Activated CD4-positive, CD25-positive, alpha-beta regulatory T cell treated with anti-CD3 and anti-CD28 coated beads, Interleukin-2, amount 50 U/mL, for 72 hours (primary cell): ENCODE data around the gene PPP1R16B.
A peak's percentile ranks its signal among the peaks of the same experiment; 100 is the strongest.

ENCODE experiments used
- DNase-seq: peaks from one replicate; pipeline ENCODE4 v3.0.0; 2021

The PPP1R16B gene

DNA sequence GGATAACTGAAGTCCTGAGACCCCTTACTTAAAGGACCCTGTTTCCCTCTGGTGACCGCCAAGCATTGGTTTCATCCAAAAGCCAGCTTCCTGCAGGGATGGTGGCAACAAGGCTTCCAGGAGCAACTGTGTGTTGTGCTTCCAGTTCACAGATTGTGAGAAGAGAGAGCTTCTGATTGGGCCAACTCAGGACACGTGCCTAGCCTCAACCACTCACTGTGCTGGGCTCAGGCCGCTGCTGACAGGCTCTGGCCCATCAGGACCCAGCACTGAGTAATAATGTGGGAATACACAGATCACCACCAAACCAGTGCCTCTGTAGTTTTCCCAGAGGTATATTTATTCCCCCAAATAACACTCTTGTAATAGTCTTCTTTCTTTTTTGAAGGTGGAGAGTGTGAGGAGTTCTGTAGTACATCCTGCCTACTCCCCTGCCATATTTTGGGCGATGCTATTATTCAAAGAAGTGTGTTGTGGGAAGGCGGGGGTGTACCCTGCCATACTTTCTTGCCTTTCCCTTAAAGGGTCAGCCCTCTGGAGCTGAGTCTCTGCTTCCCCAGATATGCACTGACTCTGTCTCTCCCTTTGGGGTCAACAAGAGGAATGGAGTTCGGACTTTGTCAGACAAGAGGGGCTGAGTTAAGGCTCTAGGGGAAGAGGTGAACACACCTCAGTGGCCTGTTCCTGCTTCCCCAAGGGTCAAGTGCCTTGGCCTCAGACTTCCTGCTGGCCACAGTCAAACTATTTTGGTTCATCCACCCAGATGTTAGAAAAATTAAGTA is 23.2 kb downstream of the PPP1R16B start:
- no peak for DNase-seq

GRCh38 chr20:38829296-38829875 is 23.9 kb downstream of the PPP1R16B start:
- no peak for DNase-seq

DNA sequence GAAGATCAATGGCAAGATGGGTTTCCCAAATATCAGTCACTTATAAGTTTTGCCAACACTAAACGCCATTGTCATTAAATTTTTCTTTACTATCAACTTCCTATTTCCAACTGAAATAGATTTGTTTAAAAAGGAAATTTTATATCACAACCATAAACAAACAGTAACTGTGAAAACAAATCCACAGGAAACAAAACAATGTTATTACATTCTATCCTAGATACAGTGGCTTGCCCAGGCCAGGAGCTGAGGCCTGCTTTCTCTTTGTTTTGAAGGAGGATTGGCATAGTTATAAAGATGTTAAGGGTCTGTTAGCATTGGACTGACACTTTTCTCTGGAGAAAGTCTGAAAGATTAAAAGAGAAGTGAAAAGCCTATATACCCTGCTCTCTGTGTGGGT is 24.9 kb downstream of the PPP1R16B start:
- no peak for DNase-seq

DNA sequence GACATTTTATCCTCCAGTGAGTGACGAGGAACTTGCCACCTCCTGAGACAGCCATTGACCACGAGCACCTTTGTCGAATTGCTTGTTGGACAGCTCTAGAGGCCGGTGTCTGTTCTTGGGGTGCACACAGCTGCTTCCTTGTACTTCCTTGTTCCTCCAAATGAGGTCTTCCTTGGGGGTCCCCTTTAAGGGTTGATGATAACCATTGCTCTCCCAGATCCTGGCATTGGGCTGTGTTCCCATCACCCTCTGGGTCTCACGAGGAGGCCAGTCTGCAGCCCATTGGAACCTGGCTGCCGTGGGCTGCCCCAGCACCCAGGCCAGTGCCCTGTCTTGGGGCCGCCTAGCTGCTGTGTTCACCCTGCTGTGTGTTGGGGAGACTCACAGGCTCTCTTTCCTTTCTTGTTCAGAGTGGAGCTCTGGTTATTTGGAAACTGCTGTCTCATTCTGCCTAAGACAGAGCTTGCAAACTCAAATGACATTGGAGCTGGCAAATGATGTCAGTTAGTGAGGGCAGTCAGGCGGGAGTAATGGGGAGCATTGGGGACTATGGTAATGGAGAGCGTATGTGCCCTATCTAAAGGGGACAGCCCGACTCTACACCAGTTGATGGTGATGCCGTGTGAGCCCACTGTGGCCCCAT is 25.7 kb downstream of the PPP1R16B start:
- DNase-seq: no peak

DNA sequence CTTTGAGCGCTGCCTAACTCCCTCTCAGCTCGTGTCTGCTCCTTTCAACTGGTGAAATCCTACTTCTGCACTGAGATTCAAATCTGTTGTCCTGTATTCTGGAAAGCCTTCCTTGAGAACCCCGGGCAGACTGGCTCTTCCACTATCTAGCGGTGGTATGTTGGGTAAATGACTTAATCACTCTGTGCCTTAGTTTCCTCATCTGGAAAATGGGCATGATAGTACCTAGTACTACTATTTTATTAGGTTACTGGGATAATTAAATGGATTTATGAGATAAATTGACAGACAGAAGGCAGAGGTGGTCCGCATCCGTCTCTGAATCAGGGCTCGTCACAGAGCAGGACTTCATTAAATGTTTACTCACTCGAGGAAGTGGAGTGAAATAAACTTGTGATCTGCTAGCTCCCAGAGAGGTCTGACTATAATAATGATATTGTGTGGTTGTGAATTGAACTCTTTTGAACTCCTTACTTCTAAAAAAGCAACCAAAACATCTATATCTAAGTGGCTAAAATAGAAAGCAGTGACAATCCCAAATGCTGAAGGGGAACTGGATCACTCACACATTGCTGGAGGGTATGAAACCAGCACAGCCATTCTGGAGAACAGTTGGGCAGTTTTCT is 26.6 kb downstream of the PPP1R16B start:
- DNase-seq: no peak

DNA sequence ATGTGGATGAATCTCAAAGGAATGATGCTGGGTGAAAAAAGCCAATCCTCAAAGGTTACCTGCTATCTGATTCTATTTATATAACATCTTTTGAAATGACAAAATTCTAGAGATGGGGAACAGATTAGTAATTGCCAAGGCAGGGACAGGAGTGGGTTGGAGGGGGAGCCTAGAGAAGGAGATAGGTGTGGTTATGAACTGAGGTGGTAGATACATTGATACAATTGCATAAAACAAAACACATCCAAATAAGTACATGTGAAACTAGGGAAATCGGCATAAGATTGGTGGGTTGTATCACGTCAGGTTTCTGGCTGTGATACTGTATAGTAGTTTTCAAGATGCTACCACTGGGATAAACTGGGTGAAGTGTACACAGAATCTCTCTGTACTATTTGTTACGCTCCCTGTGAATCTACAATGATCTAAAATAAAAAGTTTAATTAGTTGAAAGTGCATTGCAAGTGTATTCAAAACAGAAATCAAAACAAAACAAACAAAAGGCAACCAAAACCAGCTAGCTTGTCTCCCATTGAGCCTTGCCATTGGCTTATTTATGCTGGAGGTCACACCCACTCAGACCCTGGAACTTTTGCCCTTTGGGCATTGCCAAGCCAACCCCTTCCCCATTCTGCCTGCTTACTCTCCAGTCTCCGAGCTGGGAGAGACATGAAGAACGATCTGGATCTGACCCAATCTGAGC is 27.8 kb downstream of the PPP1R16B start:
- no peak for DNase-seq

- DNase-seq: no peak
These were observed 28.3 kb downstream of the PPP1R16B start for GRCh38 chr20:38833857-38834164.

DNA sequence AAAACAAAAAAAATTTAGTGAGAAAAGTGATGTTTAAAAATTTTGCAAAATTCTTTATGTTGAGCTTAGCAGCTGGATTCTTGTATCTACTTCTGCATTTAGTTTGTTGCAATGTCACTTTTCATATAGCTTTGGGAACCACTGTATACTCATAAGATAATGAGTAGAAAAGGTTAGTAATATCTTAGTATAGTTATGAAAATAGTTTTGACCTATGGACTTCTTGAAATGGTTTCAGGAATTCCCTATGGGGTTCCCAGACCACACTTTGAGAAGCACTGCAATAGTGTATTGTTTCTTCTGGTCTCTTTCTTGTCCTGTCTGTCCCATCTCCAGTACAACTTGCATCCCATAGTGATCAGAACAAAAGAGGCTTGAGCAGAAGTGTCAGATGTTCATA is 29.4 kb downstream of the PPP1R16B start:
- no peak for DNase-seq

DNA sequence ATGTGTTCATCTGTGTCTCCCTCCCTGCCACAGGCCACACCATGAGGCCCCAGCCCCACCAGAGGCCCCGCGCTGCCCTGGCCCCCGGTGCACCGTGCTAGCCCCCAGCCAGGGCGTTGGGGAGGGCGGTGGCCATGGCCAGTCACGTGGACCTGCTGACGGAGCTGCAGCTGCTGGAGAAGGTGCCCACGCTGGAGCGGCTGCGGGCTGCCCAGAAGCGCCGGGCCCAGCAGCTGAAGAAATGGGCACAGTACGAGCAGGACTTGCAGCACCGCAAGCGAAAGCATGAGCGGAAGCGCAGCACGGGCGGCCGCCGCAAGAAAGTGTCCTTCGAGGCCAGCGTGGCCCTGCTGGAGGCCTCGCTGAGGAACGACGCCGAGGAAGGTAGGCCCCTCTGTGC is 30.3 kb downstream of the PPP1R16B start:
- no peak for DNase-seq

DNA sequence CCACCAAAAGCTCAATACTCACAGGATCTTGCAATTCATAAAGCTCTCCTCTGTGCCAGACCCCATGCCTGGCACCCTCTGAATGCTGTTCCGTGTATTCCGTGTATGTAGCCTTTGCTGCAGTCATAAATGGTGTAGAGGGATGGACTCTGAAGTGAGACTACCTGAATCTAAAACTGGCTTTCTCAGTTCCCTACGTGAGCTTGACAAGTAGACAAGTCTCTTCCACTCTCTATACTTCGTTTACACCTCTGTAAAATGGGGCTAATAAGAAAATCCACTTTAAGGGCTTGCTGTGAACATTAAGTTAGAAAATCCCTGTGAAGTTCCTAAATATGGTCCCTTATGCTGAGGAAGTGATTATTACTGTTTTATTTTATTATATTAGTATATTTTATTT is 31.5 kb downstream of the PPP1R16B start:
- DNase-seq: no peak

GRCh38 chr20:38838326-38838725 is 32.8 kb downstream of the PPP1R16B start:
- no peak for DNase-seq

- DNase-seq: no peak
These were observed 34.1 kb downstream of the PPP1R16B start for GRCh38 chr20:38839563-38839962.

GRCh38 chr20:38840053-38840893 is 34.8 kb downstream of the PPP1R16B start:
- DNase-seq: no peak

DNA sequence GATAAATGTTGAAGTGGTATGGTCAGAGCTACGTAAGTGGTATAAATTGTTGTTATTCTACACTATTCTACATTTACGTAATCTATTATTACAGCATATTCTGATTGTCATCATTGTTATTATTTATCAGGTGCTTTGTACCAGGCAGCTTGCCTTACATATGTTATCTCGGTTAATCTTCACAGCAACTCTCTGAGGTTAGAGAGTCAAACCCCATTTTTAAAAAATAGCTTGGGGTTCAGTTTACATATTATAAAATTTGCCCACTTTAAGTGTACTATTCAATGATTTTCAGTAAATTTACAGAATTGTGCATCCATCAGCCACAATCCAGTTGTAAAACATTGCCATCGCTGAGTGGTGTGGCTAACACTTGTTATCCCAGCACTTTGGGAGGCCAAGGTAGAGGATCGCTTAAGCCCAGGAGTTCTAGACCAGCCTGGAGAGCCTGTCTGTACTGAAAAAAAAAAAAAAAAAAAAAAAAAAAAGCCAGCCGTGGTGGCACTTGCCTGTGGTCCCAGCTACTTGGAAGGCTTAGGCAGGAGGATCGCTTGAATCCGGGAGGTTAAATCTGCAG is 35.5 kb downstream of the PPP1R16B start:
- no peak for DNase-seq

- no peak for DNase-seq
These were observed 36.1 kb downstream of the PPP1R16B start for GRCh38 chr20:38841570-38841969.

- no peak for DNase-seq
These were observed 36.5 kb downstream of the PPP1R16B start for GRCh38 chr20:38842026-38842425.

- DNase-seq: peak; percentile 50
These were observed 37.1 kb downstream of the PPP1R16B start for GRCh38 chr20:38842558-38842981.

DNA sequence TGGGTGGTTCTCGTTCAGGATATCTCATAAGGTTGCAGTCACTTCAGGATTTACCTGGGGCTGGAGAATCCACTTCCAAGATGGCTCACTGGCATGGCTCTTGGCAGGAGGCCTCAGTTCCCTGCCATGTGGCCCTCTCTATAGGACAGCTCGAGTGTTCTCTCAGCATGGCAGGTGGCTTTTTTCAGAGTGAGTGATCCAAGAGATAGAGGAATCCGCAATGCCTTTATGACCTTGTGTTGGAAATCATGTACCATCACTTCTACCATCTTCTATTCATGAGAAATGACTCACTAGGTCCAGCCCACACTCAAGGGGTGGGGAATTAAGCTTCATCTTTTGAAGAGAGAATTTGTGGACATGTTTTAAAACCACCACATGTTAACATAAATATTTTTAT is 37.8 kb downstream of the PPP1R16B start:
- DNase-seq: no peak

DNA sequence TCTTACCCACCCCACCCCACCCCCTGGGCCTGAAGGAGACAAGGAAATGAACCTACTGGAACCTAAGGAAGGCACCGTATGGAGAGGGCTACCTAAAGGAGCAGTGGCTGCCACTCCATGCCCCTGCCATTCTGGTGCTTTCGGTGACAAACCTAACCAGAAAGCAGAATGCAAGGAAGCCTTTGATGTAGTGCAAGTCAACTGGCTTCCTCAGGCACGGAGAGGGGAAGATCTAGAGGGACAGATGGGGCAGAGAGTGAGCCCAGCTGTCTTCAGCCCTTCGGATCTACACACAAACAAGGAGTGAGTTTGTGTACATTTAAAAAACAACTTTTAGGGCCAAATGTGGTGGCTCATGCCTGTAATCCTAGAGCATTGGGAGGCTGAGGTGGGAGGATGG is 39.5 kb downstream of the PPP1R16B start:
- DNase-seq: no peak

DNA sequence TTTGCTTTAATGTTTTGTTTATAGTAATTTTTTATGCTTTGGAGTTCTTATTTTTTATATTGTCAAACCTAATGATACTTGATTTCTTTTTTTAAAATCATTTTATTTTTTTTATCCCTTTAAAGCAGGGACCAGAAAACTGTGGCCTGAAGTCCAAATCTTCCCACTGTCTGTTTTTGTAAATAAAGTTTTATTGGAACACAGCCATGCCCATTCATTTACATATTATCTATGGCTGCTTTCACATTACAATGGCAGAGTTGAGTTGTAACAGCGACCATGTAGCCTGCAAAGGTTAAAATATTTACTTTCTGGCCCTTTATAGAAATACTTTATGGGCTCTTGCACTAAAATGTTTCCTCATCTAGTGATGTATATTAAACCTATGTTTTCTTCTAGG is 42.3 kb downstream of the PPP1R16B start:
- DNase-seq: no peak

GRCh38 chr20:38853759-38854158 is 48.3 kb downstream of the PPP1R16B start:
- no peak for DNase-seq

GRCh38 chr20:38854654-38855066 is 49.2 kb downstream of the PPP1R16B start:
- DNase-seq: no peak
